Nephron progenitor cell (in vitro differentiated cells): ENCODE measurements around the gene RPE.

Source experiments
- DNase-seq: peaks from one replicate; pipeline ENCODE4 v3.0.0; 2021
- H3K27ac Mint-ChIP-seq: 2 replicates; pipeline ENCODE4 v1.8.0; 2021; ENCODE audit warnings: mild to moderate bottlenecking, moderate library complexity, mixed read lengths
- H3K27me3 Mint-ChIP-seq: 2 replicates; pipeline ENCODE4 v1.8.0; 2021; ENCODE audit warnings: mild to moderate bottlenecking, low read depth, mixed read lengths; ENCODE audit not compliant: poor library complexity
- H3K36me3 Mint-ChIP-seq: 2 replicates; pipeline ENCODE4 v1.8.0; 2021; ENCODE audit warnings: low read depth, mixed read lengths
- H3K4me1 Mint-ChIP-seq: 2 replicates; pipeline ENCODE4 v1.8.0; 2021; ENCODE audit warnings: mixed read lengths
- H3K4me3 Mint-ChIP-seq: 2 replicates; pipeline ENCODE4 v1.8.0; 2021; ENCODE audit warnings: mild to moderate bottlenecking, moderate library complexity, mixed read lengths
- H3K9me3 Mint-ChIP-seq: 2 replicates; pipeline ENCODE4 v1.8.0; 2021; ENCODE audit warnings: mild to moderate bottlenecking, moderate library complexity, mixed read lengths
- TF ChIP-seq, protein P1 (sequence below): fragments of 200-600 bp; sonication (generic); IDR thresholded peaks from 2 replicates; pipeline ENCODE4 v1.5.0; 2021; ENCODE audit warnings: antibody characterized with exemption

The RPE gene

DNA sequence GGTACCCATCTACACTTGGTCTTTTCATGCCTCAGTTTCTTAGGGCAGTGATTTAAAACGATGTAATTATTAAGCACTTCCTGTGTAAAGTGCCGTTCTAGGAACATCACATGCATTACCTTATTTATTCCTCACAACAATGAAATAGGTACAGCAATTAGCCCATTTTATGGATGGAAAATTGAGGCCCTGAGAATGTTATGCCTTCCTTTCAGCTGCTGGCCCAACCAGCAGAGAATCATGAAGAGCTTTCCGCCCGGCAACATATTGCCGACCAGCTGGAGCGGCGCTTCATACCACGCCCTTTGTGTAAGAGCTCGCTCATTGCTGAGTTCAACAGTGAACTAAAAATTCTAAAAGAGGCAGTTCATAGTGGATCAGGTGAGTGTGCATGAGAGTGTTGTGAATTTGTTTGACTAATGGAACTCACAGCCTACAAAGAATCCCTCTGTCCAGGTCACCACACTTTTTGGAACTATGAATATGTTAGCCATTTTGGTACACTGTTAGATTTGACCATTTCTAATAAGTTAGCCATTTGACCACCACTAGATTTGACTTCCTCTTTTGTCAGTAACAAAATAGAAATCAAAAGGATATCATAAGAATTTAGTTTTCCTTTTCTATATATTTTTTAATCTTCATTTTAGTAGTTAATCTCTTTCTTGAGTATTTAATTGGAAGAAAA, 25.6 kb upstream of the RPE start:
- H3K36me3 Mint-ChIP-seq = no peaks in the 10 kb centered on the region
- no peak overlapping the region for H3K4me3 Mint-ChIP-seq
- no peaks in the 10 kb centered on the region for H3K9me3 Mint-ChIP-seq
- peaks cover 4% of the 10 kb centered on the region for H3K27me3 Mint-ChIP-seq
- DNase-seq = no peak
- TF ChIP-seq, protein P1, sequence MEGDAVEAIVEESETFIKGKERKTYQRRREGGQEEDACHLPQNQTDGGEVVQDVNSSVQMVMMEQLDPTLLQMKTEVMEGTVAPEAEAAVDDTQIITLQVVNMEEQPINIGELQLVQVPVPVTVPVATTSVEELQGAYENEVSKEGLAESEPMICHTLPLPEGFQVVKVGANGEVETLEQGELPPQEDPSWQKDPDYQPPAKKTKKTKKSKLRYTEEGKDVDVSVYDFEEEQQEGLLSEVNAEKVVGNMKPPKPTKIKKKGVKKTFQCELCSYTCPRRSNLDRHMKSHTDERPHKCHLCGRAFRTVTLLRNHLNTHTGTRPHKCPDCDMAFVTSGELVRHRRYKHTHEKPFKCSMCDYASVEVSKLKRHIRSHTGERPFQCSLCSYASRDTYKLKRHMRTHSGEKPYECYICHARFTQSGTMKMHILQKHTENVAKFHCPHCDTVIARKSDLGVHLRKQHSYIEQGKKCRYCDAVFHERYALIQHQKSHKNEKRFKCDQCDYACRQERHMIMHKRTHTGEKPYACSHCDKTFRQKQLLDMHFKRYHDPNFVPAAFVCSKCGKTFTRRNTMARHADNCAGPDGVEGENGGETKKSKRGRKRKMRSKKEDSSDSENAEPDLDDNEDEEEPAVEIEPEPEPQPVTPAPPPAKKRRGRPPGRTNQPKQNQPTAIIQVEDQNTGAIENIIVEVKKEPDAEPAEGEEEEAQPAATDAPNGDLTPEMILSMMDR = no peak
- no peak overlapping the region for H3K27ac Mint-ChIP-seq
- H3K4me1 Mint-ChIP-seq = no peaks in the 10 kb centered on the region

DNA sequence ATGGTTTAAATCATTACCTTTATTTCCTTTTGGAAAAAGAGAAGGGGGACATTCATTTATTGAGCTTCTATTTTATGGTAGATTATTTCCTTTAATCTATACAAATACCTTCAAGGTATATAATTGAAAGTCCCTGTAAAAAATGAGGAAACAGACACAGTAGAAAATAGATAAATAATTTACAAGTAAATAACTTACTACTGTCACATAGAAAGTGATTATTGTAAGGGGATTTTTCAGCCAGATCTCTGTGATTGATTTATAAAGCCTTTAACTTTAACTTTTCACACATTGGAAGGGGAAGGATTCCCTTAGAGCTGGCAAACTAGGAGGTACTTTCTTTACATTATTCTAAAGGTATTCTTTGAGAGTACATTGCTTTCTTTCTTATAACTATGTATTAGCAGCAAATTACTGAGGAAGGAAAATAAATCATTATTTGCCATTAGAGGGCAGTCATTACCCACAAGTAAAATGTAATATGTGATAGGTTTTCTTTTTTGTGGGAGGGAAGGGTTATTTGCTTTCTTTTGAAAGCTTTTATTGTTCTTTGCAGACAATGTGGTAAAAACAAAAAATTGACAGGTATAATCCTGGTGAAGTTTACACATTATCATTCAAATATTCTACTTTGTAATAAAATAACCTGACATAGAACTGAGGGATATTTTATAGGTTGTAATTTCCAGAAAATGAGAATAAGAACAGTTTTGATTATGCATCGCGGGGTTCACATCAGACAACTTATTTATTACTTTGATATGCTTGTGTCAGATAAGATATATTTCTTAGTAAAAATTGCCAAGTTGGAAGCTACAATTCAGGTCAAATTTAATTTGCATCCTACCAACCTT, 24.8 kb upstream of the RPE start:
- H3K36me3 Mint-ChIP-seq = no peaks in the 10 kb centered on the region
- H3K27me3 Mint-ChIP-seq = peaks cover 4% of the 10 kb centered on the region
- TF ChIP-seq, protein P1 = peak; percentile 35
- H3K4me3 Mint-ChIP-seq = no peak overlapping the region
- H3K27ac Mint-ChIP-seq = no peak overlapping the region
- no peaks in the 10 kb centered on the region for H3K4me1 Mint-ChIP-seq
- no peaks in the 10 kb centered on the region for H3K9me3 Mint-ChIP-seq
- no peak for DNase-seq

DNA sequence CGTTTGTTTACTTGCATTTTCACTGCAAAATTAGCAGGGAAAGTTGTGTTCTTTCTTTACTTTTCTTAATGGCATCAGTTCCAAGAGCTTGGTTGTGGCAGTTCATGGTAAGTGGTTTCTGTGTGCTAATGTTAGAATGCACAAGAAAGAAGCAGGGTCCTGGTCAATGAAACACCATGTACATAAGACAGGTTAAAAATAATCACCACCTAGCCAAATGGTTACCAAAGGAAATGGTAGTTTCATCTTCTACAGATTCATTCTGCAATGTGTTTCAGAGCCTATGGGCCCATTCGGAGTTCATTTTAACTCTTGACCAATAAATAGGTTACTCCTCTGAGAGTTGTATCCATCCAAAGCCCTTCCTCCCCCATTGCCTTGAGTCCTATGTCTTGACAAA, 18.1 kb upstream of the RPE start:
- DNase-seq = no peak
- TF ChIP-seq, protein P1 = no peak
- Mint-ChIP-seq H3K36me3 (no peaks in the 10 kb centered on the region), H3K4me3 (no peak overlapping the region), H3K27me3 (no peaks in the 10 kb centered on the region), H3K9me3 (no peaks in the 10 kb centered on the region), H3K27ac (no peak overlapping the region), H3K4me1 (no peaks in the 10 kb centered on the region)

GRCh38 chr2:209985874-209986273, 16.6 kb upstream of the RPE start:
- Mint-ChIP-seq H3K9me3 (no peaks in the 10 kb centered on the region), H3K4me1 (no peaks in the 10 kb centered on the region), H3K36me3 (no peaks in the 10 kb centered on the region), H3K27ac (no peak overlapping the region), H3K4me3 (no peak overlapping the region), H3K27me3 (no peaks in the 10 kb centered on the region)
- TF ChIP-seq, protein P1 = no peak
- DNase-seq = no peak

- no peak for DNase-seq
- Mint-ChIP-seq H3K9me3 (no peaks in the 10 kb centered on the region), H3K4me3 (no peak overlapping the region), H3K27ac (no peak overlapping the region), H3K36me3 (no peaks in the 10 kb centered on the region), H3K4me1 (no peaks in the 10 kb centered on the region), H3K27me3 (no peaks in the 10 kb centered on the region)
- TF ChIP-seq, protein P1 = no peak
Observed at GRCh38 chr2:209986415-209986814, 16.0 kb upstream of the RPE start.
